Measurements from ENCODE around the gene EEF1E1. TPM values are rescaled to one million over a fixed set of nuclear protein-coding genes. Genes with fewer than 3 reads are reported as not detected.
"Not testable (repeated sequence)": the region's sequence is repeated elsewhere in the genome, so short reads cannot be mapped to it uniquely, and the experiment has no call there.

Gene EEF1E1
- total RNA-seq, 1 donor from 2014 or later = 15.9 TPM

- no peak for DNase-seq (ENCODE audit: low spot score)
- intact Hi-C loops (cut with DNase I) = loop anchor here (5.0 kb wide), 1 partner anchor 33 kb away; the partner anchor contains the start of gene EEF1E1
Measured at GRCh38 chr6:8069151-8069550, 33.2 kb downstream of the EEF1E1 start.

GRCh38 chr6:8066108-8066507 lies 36.2 kb downstream of the EEF1E1 start:
- intact Hi-C loops (cut with DNase I) = loop anchor here (5.0 kb wide), 1 partner anchor 36 kb away; the partner anchor contains the start of gene EEF1E1
- DNase-seq (ENCODE audit: low spot score) = no peak

- intact Hi-C loops (cut with DNase I) = loop anchor here (5.0 kb wide), 1 partner anchor 37 kb away; the partner anchor contains the start of gene EEF1E1
- DNase-seq (ENCODE audit: low spot score) = no peak
Measured at GRCh38 chr6:8065519-8065911, 36.8 kb downstream of the EEF1E1 start.

- intact Hi-C loops (cut with DNase I) = loop anchor here (5.0 kb wide), 2 partner anchors 37 to 153 kb away; partner anchors contain the start of genes EEF1E1 and TXNDC5
Measured at GRCh38 chr6:8064638-8065518, 37.5 kb downstream of the EEF1E1 start.

GRCh38 chr6:8063761-8064637 lies 38.3 kb downstream of the EEF1E1 start, which contains the start of gene BLOC1S5:
Gene BLOC1S5 (minus strand): TSS chr6:8064389. CDS start chr6:8064376, 13 bp downstream.
- DNase-seq (ENCODE audit: low spot score) = peak; percentile 97
- intact Hi-C loops (cut with DNase I) = loop anchor here (5.0 kb wide), 1 partner anchor 152 kb away; the partner anchor contains the start of gene TXNDC5

More at GRCh38 chr6:8064638-8065518, 37.5 kb downstream of the EEF1E1 start:
- DNase-seq (ENCODE audit: low spot score) = no peak

GRCh38 chr6:8061736-8062135 lies 40.6 kb downstream of the EEF1E1 start:
- intact Hi-C loops (cut with DNase I) = loop anchor here (5.0 kb wide), 1 partner anchor 149 kb away; the partner anchor contains the start of gene TXNDC5
- DNase-seq (ENCODE audit: low spot score) = no peak

- DNase-seq (ENCODE audit: low spot score) = no peak
- intact Hi-C loops (cut with DNase I) = loop anchor here (5.0 kb wide), 1 partner anchor 148 kb away; the partner anchor contains the start of gene TXNDC5
Measured at GRCh38 chr6:8060346-8060745, 42.0 kb downstream of the EEF1E1 start.

- no peak for DNase-seq (ENCODE audit: low spot score)
- intact Hi-C loops (cut with DNase I) = loop anchor here (2.0 to 5.0 kb wide), 2 partner anchors 42 to 336 kb away; no protein-coding TSS in a partner anchor
Measured at GRCh38 chr6:8059129-8059528, 43.2 kb downstream of the EEF1E1 start.

- no peak for DNase-seq (ENCODE audit: low spot score)
- intact Hi-C loops (cut with DNase I) = loop anchor here (2.0 to 5.0 kb wide), 2 partner anchors 40 to 335 kb away; no protein-coding TSS in a partner anchor
Measured at GRCh38 chr6:8057793-8058192, 44.6 kb downstream of the EEF1E1 start.

GRCh38 chr6:8057263-8057662 lies 45.1 kb downstream of the EEF1E1 start:
- DNase-seq (ENCODE audit: low spot score) = no peak

GRCh38 chr6:8054276-8054675 lies 48.1 kb downstream of the EEF1E1 start:
- DNase-seq (ENCODE audit: low spot score) = no peak
- intact Hi-C loops (cut with DNase I) = no loop called here

More at GRCh38 chr6:8057263-8057662, 45.1 kb downstream of the EEF1E1 start:
- intact Hi-C loops (cut with DNase I) = loop anchor here (5.0 kb wide), 1 partner anchor 40 kb away; no protein-coding TSS in a partner anchor

GRCh38 chr6:8047541-8048292 lies 54.6 kb downstream of the EEF1E1 start:
- DNase-seq (ENCODE audit: low spot score) = no peak
- intact Hi-C loops (cut with DNase I) = no loop called here

GRCh38 chr6:8045769-8046168 lies 56.6 kb downstream of the EEF1E1 start:
- DNase-seq (ENCODE audit: low spot score); intact Hi-C loops (cut with DNase I): not testable (repeated sequence)

- DNase-seq (ENCODE audit: low spot score) = no peak
- intact Hi-C loops (cut with DNase I) = no loop called here
Measured at GRCh38 chr6:8043221-8043620, 59.1 kb downstream of the EEF1E1 start.

GRCh38 chr6:8041913-8042583 lies 60.3 kb downstream of the EEF1E1 start:
- intact Hi-C loops (cut with DNase I) = no loop called here
- DNase-seq (ENCODE audit: low spot score) = no peak

- DNase-seq (ENCODE audit: low spot score); intact Hi-C loops (cut with DNase I): not testable (repeated sequence)
Measured at GRCh38 chr6:8034107-8034506, 68.2 kb downstream of the EEF1E1 start.

- intact Hi-C loops (cut with DNase I) = no loop called here
Measured at GRCh38 chr6:8030920-8031319, 71.4 kb downstream of the EEF1E1 start.

More at GRCh38 chr6:8030920-8031319, 71.4 kb downstream of the EEF1E1 start:
- DNase-seq (ENCODE audit: low spot score) = no peak

Measured in cardiac septum (tissue), 1 donor.